Measurements from ENCODE around the gene C1D.

Gene C1D

DNA sequence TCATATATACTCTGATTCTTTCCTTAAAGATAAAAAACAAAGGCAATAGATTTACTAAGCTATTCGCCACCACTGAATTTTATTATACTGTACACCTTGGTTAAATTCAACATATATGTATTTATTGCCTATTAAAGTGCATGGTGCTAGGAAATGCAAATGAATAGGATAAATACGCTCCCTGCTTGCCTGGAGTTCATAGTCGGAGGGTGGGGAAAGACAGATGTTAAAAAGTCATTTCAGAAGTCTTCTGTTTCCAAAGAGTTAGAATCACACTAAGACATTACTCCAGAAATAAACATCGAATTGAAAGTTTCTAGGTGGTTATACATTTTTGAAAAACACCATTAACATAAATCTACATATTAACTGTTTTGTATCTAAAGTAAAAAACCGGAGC, 19.8 kb downstream of the C1D start:
- Histone ChIP-seq H3K36me3 (ENCODE audit: insufficient read depth, low read length) (peaks cover 32% of the 10 kb centered on the region), H3K9me2 (replicated peaks; ENCODE audit: low read depth, low read length) (no peaks in the 10 kb centered on the region), H3K4me1 (ENCODE audit: insufficient read depth, low read length, poor library complexity, severe bottlenecking) (no peaks in the 10 kb centered on the region), H3K79me2 (ENCODE audit: insufficient read depth, low read length) (peaks cover 12% of the 10 kb centered on the region), H3K9me3 (ENCODE audit: insufficient read depth, low read depth, low read length) (no peaks in the 10 kb centered on the region), H3K9ac (ENCODE audit: low read depth, low read length, poor library complexity, severe bottlenecking) (no peak overlapping the region), H3F3A (ENCODE audit: low read depth) (0 out of 2 replicates have a peak, but pooled peaks cover 3% of the 10 kb centered on the region), H2AFZ (ENCODE audit: low read length) (no peak overlapping the region), H3K4me2 (ENCODE audit: low read depth, low read length, poor library complexity, severe bottlenecking) (no peak overlapping the region), H3K4me3 (ENCODE audit: low read length, poor library complexity, severe bottlenecking) (no peak overlapping the region), H4K20me1 (ENCODE audit: insufficient read depth, low read length, poor library complexity, severe bottlenecking) (peaks cover 19% of the 10 kb centered on the region), H3K27me3 (ENCODE audit: insufficient read depth, low read length, poor library complexity, severe bottlenecking) (no peaks in the 10 kb centered on the region)
- TF ChIP-seq, protein P1, sequence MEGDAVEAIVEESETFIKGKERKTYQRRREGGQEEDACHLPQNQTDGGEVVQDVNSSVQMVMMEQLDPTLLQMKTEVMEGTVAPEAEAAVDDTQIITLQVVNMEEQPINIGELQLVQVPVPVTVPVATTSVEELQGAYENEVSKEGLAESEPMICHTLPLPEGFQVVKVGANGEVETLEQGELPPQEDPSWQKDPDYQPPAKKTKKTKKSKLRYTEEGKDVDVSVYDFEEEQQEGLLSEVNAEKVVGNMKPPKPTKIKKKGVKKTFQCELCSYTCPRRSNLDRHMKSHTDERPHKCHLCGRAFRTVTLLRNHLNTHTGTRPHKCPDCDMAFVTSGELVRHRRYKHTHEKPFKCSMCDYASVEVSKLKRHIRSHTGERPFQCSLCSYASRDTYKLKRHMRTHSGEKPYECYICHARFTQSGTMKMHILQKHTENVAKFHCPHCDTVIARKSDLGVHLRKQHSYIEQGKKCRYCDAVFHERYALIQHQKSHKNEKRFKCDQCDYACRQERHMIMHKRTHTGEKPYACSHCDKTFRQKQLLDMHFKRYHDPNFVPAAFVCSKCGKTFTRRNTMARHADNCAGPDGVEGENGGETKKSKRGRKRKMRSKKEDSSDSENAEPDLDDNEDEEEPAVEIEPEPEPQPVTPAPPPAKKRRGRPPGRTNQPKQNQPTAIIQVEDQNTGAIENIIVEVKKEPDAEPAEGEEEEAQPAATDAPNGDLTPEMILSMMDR (conservative IDR thresholded peaks at IDR 0.05; ENCODE audit: low read length) = no peak
- TF ChIP-seq EZH2phosphoT487 (IDR thresholded peaks at IDR 0.05; ENCODE audit: borderline replicate concordance) = no peak

DNA sequence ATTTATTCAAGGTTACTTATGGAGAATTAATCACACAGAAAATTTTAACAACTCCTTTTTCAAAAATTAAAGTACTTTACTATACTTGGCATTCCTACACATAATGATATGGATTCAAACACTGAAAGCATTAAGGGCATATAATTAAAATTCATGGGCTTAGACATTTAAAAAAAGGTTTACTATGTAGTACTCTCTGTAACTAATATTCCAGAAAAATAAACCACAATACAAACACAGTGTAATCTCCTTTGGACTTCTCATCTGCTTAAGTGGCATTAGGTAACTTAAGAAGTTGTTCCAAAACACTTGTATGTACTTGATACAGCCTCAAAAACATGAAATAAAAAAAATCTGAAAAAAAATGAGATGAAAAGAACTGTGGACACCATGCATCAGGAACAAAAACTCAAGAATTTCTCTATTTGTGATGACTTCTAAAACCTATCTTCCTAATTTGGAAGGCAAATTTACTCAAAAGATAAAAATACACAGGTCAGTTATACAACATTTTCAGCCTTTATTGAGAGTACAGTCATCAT, 21.0 kb downstream of the C1D start:
- Histone ChIP-seq H3F3A (ENCODE audit: low read depth) (0 out of 2 replicates have a peak, but pooled peaks cover 3% of the 10 kb centered on the region), H3K4me2 (ENCODE audit: low read depth, low read length, poor library complexity, severe bottlenecking) (no peak overlapping the region), H2AFZ (ENCODE audit: low read length) (no peak overlapping the region), H3K9ac (ENCODE audit: low read depth, low read length, poor library complexity, severe bottlenecking) (no peak overlapping the region), H4K20me1 (ENCODE audit: insufficient read depth, low read length, poor library complexity, severe bottlenecking) (peaks cover 6% of the 10 kb centered on the region), H3K9me2 (replicated peaks; ENCODE audit: low read depth, low read length) (no peaks in the 10 kb centered on the region), H3K4me3 (ENCODE audit: low read length, poor library complexity, severe bottlenecking) (no peak overlapping the region), H3K27me3 (ENCODE audit: insufficient read depth, low read length, poor library complexity, severe bottlenecking) (no peaks in the 10 kb centered on the region), H3K9me3 (ENCODE audit: insufficient read depth, low read depth, low read length) (no peaks in the 10 kb centered on the region), H3K36me3 (ENCODE audit: insufficient read depth, low read length) (peaks cover 32% of the 10 kb centered on the region), H3K79me2 (ENCODE audit: insufficient read depth, low read length) (0 out of 2 replicates have a peak, but pooled peaks cover 5% of the 10 kb centered on the region), H3K4me1 (ENCODE audit: insufficient read depth, low read length, poor library complexity, severe bottlenecking) (no peaks in the 10 kb centered on the region)
- TF ChIP-seq, protein P1 (conservative IDR thresholded peaks at IDR 0.05; ENCODE audit: low read length) = no peak
- TF ChIP-seq EZH2phosphoT487 (IDR thresholded peaks at IDR 0.05; ENCODE audit: borderline replicate concordance) = no peak

DNA sequence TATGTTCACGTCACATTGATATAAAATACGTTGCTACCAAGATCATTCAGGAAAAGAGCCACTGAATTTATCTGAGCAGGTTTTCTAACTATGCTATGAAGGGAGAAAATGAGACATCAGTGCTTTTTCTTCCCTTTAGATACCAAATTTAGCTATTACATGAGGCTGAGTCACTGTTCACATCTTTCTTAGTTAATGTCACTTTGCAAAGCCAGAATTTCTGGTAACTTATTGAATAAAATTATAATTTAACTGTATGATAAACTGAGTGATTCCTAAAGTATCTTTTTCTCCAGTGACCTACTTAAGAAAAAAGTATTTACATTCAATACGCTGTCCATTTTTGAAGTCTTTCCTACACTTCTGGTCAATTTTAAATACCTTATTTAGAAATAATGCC, 22.7 kb downstream of the C1D start:
- Histone ChIP-seq H3K9me2 (replicated peaks; ENCODE audit: low read depth, low read length) (no peaks in the 10 kb centered on the region), H3K27me3 (ENCODE audit: insufficient read depth, low read length, poor library complexity, severe bottlenecking) (no peaks in the 10 kb centered on the region), H4K20me1 (ENCODE audit: insufficient read depth, low read length, poor library complexity, severe bottlenecking) (peaks cover 6% of the 10 kb centered on the region), H3K4me3 (ENCODE audit: low read length, poor library complexity, severe bottlenecking) (no peak overlapping the region), H3K9ac (ENCODE audit: low read depth, low read length, poor library complexity, severe bottlenecking) (no peak overlapping the region), H3K36me3 (ENCODE audit: insufficient read depth, low read length) (peaks cover 24% of the 10 kb centered on the region; the same call in 1 of the 2 replicates), H3K9me3 (ENCODE audit: insufficient read depth, low read depth, low read length) (no peaks in the 10 kb centered on the region), H3K4me2 (ENCODE audit: low read depth, low read length, poor library complexity, severe bottlenecking) (no peak overlapping the region), H3K79me2 (ENCODE audit: insufficient read depth, low read length) (no peaks in the 10 kb centered on the region), H2AFZ (ENCODE audit: low read length) (no peak overlapping the region), H3F3A (ENCODE audit: low read depth) (0 out of 2 replicates have a peak, but pooled peaks cover 3% of the 10 kb centered on the region), H3K4me1 (ENCODE audit: insufficient read depth, low read length, poor library complexity, severe bottlenecking) (no peaks in the 10 kb centered on the region)
- TF ChIP-seq, protein P1 (conservative IDR thresholded peaks at IDR 0.05; ENCODE audit: low read length) = no peak
- TF ChIP-seq EZH2phosphoT487 (IDR thresholded peaks at IDR 0.05; ENCODE audit: borderline replicate concordance) = no peak
